HEK293 (cell line): ENCODE data around the gene TLCD3A.

Experiments used
- CTCF ChIA-PET: fragments of 350-600 bp; formaldehyde crosslinking; extraction: SDS; loops from one replicate; lab custom pipeline; 2021; ENCODE audit warnings: antibody characterized with exemption; lab: Yijun Ruan, JAX
- POLR2A ChIA-PET: fragments of 300-600 bp; formaldehyde crosslinking; extraction: SDS; loops from one replicate; lab custom pipeline; 2020; ENCODE audit warnings: antibody characterized with exemption, inconsistent platforms; lab: Yijun Ruan, JAX
- H3K27ac ChIP-seq: fragments of 200-500 bp; sonication (Bioruptor generic); 2 replicates; pipeline ENCODE4 v1.5.1; 2014; ENCODE audit warnings: low read depth, low read length, control low read depth, inconsistent platforms; ENCODE audit errors: extremely low read depth
- H3K36me3 ChIP-seq, 2 experiments: fragments of 200-500 bp in 1 of 2; sonication (Bioruptor generic) in 1 of 2; 1 replicate in 1 of 2; 2 replicates in 1 of 2; pipeline ENCODE4 v1.5.1; 2014 to 2017; ENCODE audit warnings: inconsistent platforms in 2 of 2, low read length in 2 of 2; ENCODE audit not compliant: control insufficient read depth in 2 of 2, insufficient read depth in 1 of 2
- H3K4me1 ChIP-seq: fragments of 200-500 bp; sonication (Bioruptor generic); 2 replicates; pipeline ENCODE4 v1.5.1; 2014; ENCODE audit warnings: mild to moderate bottlenecking, low read length, inconsistent platforms; ENCODE audit not compliant: control insufficient read depth, insufficient read depth
- H3K4me3 ChIP-seq: 2 replicates; pipeline ENCODE4 v1.5.1; 2011; ENCODE audit warnings: low read depth, mild to moderate bottlenecking, control low read depth, low read length, moderate library complexity
- H3K9me3 ChIP-seq: fragments of 200-500 bp; sonication (Bioruptor generic); 2 replicates; pipeline ENCODE4 v1.5.1; 2014; ENCODE audit warnings: low read depth, low read length, inconsistent platforms; ENCODE audit not compliant: control insufficient read depth, insufficient read depth
- ATF2 ChIP-seq: fragments of 450-650 bp; formaldehyde crosslinking; IDR thresholded peaks from 2 replicates; pipeline ENCODE4 v1.5.1; 2016; ENCODE audit warnings: missing biosample characterization, missing genetic modification characterization, low read depth
- HOXA7 ChIP-seq: sonication (generic); formaldehyde crosslinking; IDR thresholded peaks from 2 replicates; pipeline ENCODE4 v1.8.1; 2022; ENCODE audit warnings: missing genetic modification reagents, borderline replicate concordance
- IKZF3 ChIP-seq: fragments of 450-650 bp; IDR thresholded peaks from 2 replicates; pipeline ENCODE4 v1.5.0; 2018; ENCODE audit warnings: missing biosample characterization, mild to moderate bottlenecking, missing genetic modification characterization, moderate library complexity
- KLF1 ChIP-seq: fragments of 450-650 bp; formaldehyde crosslinking; IDR thresholded peaks from 2 replicates; pipeline ENCODE4 v1.5.1; 2016; ENCODE audit warnings: missing biosample characterization, missing genetic modification characterization
- PRDM2 ChIP-seq: fragments of 450-650 bp; formaldehyde crosslinking; IDR thresholded peaks from 2 replicates; pipeline ENCODE4 v1.5.1; 2016; ENCODE audit warnings: missing biosample characterization, missing genetic modification characterization, borderline replicate concordance
- ZBTB17 ChIP-seq: fragments of 450-650 bp; formaldehyde crosslinking; IDR thresholded peaks from 2 replicates; pipeline ENCODE4 v1.5.1; 2016; ENCODE audit warnings: missing biosample characterization, missing genetic modification characterization
- ZBTB21 ChIP-seq: fragments of 450-650 bp; formaldehyde crosslinking; IDR thresholded peaks from 2 replicates; pipeline ENCODE4 v1.5.1; 2017; ENCODE audit warnings: missing biosample characterization, missing genetic modification characterization
- ZNF23 ChIP-seq: fragments of 450-650 bp; formaldehyde crosslinking; IDR thresholded peaks from 2 replicates; pipeline ENCODE4 v1.5.1; 2016; ENCODE audit warnings: missing biosample characterization, missing genetic modification characterization, borderline replicate concordance
- ZNF248 ChIP-seq: fragments of 450-650 bp; formaldehyde crosslinking; IDR thresholded peaks from 2 replicates; pipeline ENCODE4 v1.5.1; 2017; ENCODE audit warnings: missing biosample characterization, missing genetic modification characterization
- ZNF302 ChIP-seq: fragments of 450-650 bp; formaldehyde crosslinking; IDR thresholded peaks from 2 replicates; pipeline ENCODE4 v1.5.1; 2016; ENCODE audit warnings: missing biosample characterization, missing genetic modification characterization, low read depth
- ZNF521 ChIP-seq: fragments of 450-650 bp; formaldehyde crosslinking; IDR thresholded peaks from 2 replicates; pipeline ENCODE4 v1.5.1; 2017; ENCODE audit warnings: missing biosample characterization, mild to moderate bottlenecking, missing genetic modification characterization
- ZNF560 ChIP-seq: fragments of 450-650 bp; formaldehyde crosslinking; IDR thresholded peaks from 2 replicates; pipeline ENCODE4 v1.5.1; 2017; ENCODE audit warnings: missing biosample characterization, missing genetic modification characterization, borderline replicate concordance
- ZNF639 ChIP-seq: fragments of 450-650 bp; formaldehyde crosslinking; IDR thresholded peaks from 2 replicates; pipeline ENCODE4 v1.5.1; 2016; ENCODE audit warnings: missing biosample characterization, missing genetic modification characterization
- ZNF658 ChIP-seq: fragments of 450-650 bp; formaldehyde crosslinking; IDR thresholded peaks from 2 replicates; pipeline ENCODE4; 2016; ENCODE audit warnings: missing biosample characterization, missing genetic modification characterization
- ZNF701 ChIP-seq: fragments of 450-650 bp; formaldehyde crosslinking; IDR thresholded peaks from 2 replicates; pipeline ENCODE4 v1.5.1; 2016; ENCODE audit warnings: missing biosample characterization, missing genetic modification characterization
- TF ChIP-seq, protein P1 (sequence below): fragments of 450-650 bp; formaldehyde crosslinking; IDR thresholded peaks from 2 replicates; pipeline ENCODE4 v1.5.1; 2016; ENCODE audit warnings: missing biosample characterization, missing genetic modification characterization
- TF ChIP-seq, protein P2 (sequence below): fragments of 450-650 bp; formaldehyde crosslinking; IDR thresholded peaks from 2 replicates; pipeline ENCODE4 v1.5.1; 2016; ENCODE audit warnings: missing biosample characterization, missing genetic modification characterization

The TLCD3A gene

DNA sequence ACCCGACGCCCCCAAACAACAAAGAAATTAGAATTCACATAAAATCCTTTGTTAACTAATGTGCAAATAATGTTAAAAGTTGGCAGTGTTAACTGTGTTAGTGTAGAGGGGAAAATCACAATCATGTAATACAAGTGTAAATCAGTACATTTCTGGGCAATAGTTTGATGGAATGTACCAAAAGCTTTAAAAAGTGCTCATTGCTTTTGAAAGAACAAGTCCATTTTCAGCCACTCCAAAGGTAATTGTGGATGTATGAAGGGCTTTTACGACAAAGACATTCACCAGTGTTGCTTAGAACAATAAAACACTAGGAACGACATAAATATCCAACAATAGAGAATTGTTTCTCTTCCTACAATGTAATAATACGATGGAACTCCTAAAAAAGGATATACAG lies 40.6 kb downstream of the TLCD3A start:
- Histone ChIP-seq H3K9me3 (no peaks in the 10 kb centered on the region), H3K4me1 (no peaks in the 10 kb centered on the region), H3K36me3 (peaks cover 83 to 94% of the 10 kb centered on the region in 2 experiments), H3K27ac (no peak overlapping the region), H3K4me3 (no peak overlapping the region)
- POLR2A ChIA-PET, result interaction anchor here (1.1 kb wide), 1 partner anchor 58 kb away, joined by 3 read pairs; the partner anchor contains the start of gene VPS53
- TF ChIP-seq ZNF658 (no peak), ZNF701 (tag by site-specific recombination) (no peak), ZBTB21 (tag by site-specific recombination) (no peak), ZNF521 (tag by site-specific recombination) (no peak), IKZF3 (no peak), ZBTB17 (no peak), ZNF302 (tag by site-specific recombination) (no peak), ZNF560 (tag by site-specific recombination) (no peak), KLF1 (tag by site-specific recombination) (no peak), PRDM2 (tag by site-specific recombination) (no peak), HOXA7 (CRISPR knock-in tag) (no peak), ATF2 (tag by site-specific recombination) (no peak), ZNF639 (tag by site-specific recombination) (no peak), ZNF23 (tag by site-specific recombination) (no peak), ZNF248 (tag by site-specific recombination) (no peak)
- TF ChIP-seq, protein P1, sequence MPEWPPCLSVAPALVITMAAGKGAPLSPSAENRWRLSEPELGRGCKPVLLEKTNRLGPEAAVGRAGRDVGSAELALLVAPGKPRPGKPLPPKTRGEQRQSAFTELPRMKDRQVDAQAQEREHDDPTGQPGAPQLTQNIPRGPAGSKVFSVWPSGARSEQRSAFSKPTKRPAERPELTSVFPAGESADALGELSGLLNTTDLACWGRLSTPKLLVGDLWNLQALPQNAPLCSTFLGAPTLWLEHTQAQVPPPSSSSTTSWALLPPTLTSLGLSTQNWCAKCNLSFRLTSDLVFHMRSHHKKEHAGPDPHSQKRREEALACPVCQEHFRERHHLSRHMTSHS, result no peak
- TF ChIP-seq, protein P2, sequence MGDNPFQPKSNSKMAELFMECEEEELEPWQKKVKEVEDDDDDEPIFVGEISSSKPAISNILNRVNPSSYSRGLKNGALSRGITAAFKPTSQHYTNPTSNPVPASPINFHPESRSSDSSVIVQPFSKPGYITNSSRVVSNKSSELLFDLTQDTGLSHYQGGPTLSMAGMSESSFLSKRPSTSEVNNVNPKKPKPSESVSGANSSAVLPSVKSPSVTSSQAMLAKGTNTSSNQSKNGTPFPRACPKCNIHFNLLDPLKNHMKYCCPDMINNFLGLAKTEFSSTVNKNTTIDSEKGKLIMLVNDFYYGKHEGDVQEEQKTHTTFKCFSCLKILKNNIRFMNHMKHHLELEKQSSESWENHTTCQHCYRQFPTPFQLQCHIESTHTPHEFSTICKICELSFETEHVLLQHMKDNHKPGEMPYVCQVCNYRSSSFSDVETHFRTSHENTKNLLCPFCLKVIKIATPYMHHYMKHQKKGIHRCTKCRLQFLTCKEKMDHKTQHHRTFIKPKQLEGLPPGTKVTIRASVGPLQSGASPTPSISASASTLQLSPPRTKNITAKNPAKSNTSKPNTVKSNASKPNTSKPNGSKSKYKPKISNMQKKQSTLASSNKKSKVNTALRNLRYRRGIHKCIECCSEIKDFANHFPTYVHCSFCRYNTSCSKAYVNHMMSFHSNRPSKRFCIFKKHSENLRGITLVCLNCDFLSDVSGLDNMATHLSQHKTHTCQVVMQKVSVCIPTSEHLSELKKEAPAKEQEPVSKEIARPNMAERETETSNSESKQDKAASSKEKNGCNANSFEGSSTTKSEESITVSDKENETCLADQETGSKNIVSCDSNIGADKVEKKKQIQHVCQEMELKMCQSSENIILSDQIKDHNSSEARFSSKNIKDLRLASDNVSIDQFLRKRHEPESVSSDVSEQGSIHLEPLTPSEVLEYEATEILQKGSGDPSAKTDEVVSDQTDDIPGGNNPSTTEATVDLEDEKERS (tag by site-specific recombination), result no peak
- CTCF ChIA-PET, result no interaction called here
